Bronchial epithelial cell (primary cell): ENCODE data around the gene POPDC3. TPM values are rescaled to one million over a fixed set of nuclear protein-coding genes. Genes with fewer than 3 reads are reported as not detected.

ENCODE experiments used
- DNase-seq: peaks from one replicate; pipeline ENCODE4 v3.0.0-alpha.2; 2010; ENCODE audit warnings: low read depth
- FAIRE-seq: peaks from 2 replicates; lab custom pipeline; 2011; peaks lifted over from hg19 to GRCh38; lab: Jason Lieb, UNC
- H3K27me3 ChIP-seq: 2 replicates; pipeline ENCODE4 v1.5.1; 2011; ENCODE audit warnings: low read length; ENCODE audit not compliant: control insufficient read depth, insufficient read depth
- H3K36me3 ChIP-seq: 2 replicates; pipeline ENCODE4 v1.5.1; 2011; ENCODE audit warnings: low read length; ENCODE audit not compliant: control insufficient read depth, insufficient read depth
- H3K4me3 ChIP-seq: 2 replicates; pipeline ENCODE4 v1.5.1; 2011; ENCODE audit warnings: mild to moderate bottlenecking, low read depth, low read length, control low read depth
- CTCF ChIP-seq: IDR thresholded peaks from 2 replicates; pipeline ENCODE4 v1.5.1; 2011; ENCODE audit warnings: mild to moderate bottlenecking, moderate library complexity, low read length, control low read depth, inconsistent platforms; ENCODE audit not compliant: insufficient read depth, severe bottlenecking
- total RNA-seq: library from RNA; depleted of rRNA; stranded (reverse); fragments of >200 nt; gene quantifications from 2 replicates; pipeline ENCODE4 v1.2.1, GENCODE V29; 2014

The POPDC3 gene
- total RNA-seq, 1 donor from 2014 or later: 5.8 TPM

DNA sequence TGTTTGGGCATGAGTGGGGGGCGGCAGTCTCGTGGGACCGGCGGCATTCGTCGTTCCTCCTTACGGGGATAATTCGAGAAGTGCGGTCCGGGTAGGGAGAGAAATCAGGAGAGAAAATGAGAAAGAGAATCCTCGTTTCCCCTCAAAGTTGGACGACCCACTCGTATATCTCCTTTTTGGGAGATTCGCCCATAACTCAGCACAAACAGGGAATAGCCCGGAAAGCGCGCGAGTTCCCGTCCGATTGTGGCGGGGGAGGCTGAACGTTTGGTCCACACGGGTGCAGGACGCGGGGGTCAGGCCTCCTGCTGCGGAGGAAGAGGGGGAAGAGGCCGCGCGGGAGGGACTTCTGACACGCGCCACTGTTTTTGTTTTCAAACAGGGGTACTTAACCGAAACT lies 42.4 kb downstream of the POPDC3 start:
- TF ChIP-seq CTCF: no peak
- H3K27me3 ChIP-seq: no peaks in the 10 kb centered on the region
- peak overlapping the region; percentile 65 for H3K4me3 ChIP-seq
- FAIRE-seq (no peak), DNase-seq (no peak)
- H3K36me3 ChIP-seq: no peaks in the 10 kb centered on the region

GRCh38 chr6:105136431-105137350 lies 43.1 kb downstream of the POPDC3 start:
- peak; percentile 24 for TF ChIP-seq CTCF
- H3K27me3 ChIP-seq: no peaks in the 10 kb centered on the region
- H3K4me3 ChIP-seq: peak overlapping the region; percentile 65
- no peaks in the 10 kb centered on the region for H3K36me3 ChIP-seq
- DNase-seq: no peak
- FAIRE-seq: no peak

GRCh38 chr6:105135907-105136430 lies 43.8 kb downstream of the POPDC3 start:
- Histone ChIP-seq H3K4me3 (peak overlapping the region; percentile 65), H3K27me3 (no peaks in the 10 kb centered on the region), H3K36me3 (no peaks in the 10 kb centered on the region)
- TF ChIP-seq CTCF: no peak
- DNase-seq (no peak), FAIRE-seq (no peak)

DNA sequence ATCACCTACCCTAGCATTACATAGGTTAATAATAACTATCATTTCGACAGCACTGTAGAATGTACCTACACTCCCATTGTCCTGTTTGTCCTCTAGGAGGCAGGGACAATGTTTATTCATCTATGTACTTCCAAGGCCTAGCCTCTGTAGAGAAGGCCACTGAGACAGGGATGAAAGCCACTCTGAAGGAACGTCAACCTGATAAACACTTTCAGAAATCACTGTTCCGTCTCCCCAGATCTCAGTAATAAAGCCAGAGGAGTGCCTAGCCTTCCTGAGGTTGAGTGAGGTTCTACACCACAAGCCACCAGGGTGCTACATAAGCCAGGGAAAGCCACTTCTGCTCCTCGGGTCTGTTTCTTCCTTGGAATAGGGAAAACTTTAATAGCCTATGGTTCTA lies 44.8 kb downstream of the POPDC3 start:
- no peak overlapping the region for H3K4me3 ChIP-seq
- DNase-seq (peak; percentile 14), FAIRE-seq (no peak)
- H3K27me3 ChIP-seq: no peaks in the 10 kb centered on the region
- TF ChIP-seq CTCF: no peak
- no peaks in the 10 kb centered on the region for H3K36me3 ChIP-seq

DNA sequence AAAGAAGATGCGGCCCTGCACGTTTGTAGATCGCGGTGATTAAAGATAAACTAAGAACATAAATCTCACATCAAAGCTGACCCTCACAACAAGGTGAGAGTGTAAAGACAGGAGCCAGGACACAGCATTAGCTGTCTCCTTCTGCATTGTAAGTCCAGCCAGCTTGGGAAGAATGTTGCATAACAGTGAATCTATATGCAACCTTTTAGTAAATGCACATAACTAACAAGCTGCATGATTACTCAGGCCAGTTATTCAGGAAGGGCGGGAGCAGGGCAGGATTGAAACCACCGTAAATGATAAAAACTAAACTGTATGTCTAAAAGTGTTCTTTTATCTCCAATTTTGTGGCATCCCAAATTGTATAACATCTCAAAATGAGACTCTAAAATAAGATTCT lies 57.1 kb downstream of the POPDC3 start:
- Histone ChIP-seq H3K27me3 (no peaks in the 10 kb centered on the region), H3K4me3 (no peak overlapping the region), H3K36me3 (no peaks in the 10 kb centered on the region)
- peak; percentile 35 for DNase-seq
- no peak for TF ChIP-seq CTCF
- no peak for FAIRE-seq

- TF ChIP-seq CTCF: no peak
- peak; percentile 40 for FAIRE-seq
- DNase-seq: no peak
- Histone ChIP-seq H3K36me3 (no peaks in the 10 kb centered on the region), H3K27me3 (no peaks in the 10 kb centered on the region), H3K4me3 (no peak overlapping the region)
These were observed 57.8 kb downstream of the POPDC3 start for GRCh38 chr6:105121981-105122380.
